ENCODE data around the gene TTLL6.
"Not testable (repeated sequence)": the region's sequence is repeated elsewhere in the genome, so short reads cannot be mapped to it uniquely, and the experiment has no call there.

The TTLL6 gene

GRCh38 chr17:48816774-48817590 lies at the start of gene TTLL6:
TTLL6 (minus strand) TSS chr17:48817229; CDS start chr17:48817072, 157 bp downstream.
- DNase-seq (ENCODE audit: low spot score), result peak; percentile 74

GRCh38 chr17:48860456-48860855 lies 43.4 kb upstream of the TTLL6 start:
- no peak for DNase-seq (ENCODE audit: low spot score)

DNA sequence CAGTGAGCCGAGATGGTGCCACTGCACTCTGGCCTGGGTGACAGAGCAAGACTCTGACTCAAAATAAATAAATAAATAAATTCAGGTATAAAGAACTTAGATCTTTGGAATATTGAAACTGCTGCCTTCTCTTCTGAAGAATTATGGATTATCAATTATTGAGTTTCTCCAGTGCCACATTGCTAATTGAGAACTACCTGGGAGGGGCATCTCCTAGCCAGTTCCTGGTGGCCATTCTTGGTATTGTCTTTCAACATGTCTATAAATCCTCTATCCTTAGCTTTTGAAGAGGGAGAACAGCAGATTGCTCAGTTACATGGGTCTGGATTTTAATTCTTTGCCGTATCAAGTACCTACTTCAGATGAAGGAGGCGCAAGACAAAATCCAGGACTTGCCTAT lies 43.0 kb upstream of the TTLL6 start:
- no peak for DNase-seq (ENCODE audit: low spot score)

DNA sequence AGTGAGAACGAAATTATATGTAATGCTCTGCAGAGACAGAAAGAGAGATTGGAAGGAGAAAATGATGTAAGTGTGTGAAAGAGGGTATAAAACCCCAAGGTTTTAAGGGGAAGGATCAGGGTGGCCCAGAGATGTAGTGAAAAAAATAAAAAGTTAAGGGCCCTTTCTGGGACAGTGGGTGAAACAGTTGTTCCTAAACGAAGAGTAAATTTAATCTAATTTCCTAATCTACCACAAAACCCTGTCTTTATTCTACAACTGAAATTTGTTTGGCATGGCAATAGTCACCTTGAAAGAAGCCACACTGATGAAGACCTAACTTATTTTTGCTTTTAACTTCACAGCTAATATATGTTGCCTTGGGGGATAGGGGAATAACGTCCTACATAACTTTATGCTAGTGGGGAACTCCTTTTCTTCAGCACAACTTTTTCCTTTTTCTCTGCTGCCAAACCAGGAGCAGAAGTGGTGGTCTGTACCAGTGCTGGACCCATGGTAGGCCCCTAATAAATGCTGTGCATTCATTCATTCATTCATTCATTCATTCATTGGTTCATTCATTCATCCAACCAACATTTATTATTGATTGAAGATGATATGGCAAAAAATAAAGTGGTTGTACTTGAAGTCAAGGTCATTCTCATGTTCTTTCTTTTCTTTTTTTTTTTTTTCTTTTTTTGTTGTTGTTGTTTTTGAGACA lies 39.2 kb upstream of the TTLL6 start:
- no peak for DNase-seq (ENCODE audit: low spot score)

DNA sequence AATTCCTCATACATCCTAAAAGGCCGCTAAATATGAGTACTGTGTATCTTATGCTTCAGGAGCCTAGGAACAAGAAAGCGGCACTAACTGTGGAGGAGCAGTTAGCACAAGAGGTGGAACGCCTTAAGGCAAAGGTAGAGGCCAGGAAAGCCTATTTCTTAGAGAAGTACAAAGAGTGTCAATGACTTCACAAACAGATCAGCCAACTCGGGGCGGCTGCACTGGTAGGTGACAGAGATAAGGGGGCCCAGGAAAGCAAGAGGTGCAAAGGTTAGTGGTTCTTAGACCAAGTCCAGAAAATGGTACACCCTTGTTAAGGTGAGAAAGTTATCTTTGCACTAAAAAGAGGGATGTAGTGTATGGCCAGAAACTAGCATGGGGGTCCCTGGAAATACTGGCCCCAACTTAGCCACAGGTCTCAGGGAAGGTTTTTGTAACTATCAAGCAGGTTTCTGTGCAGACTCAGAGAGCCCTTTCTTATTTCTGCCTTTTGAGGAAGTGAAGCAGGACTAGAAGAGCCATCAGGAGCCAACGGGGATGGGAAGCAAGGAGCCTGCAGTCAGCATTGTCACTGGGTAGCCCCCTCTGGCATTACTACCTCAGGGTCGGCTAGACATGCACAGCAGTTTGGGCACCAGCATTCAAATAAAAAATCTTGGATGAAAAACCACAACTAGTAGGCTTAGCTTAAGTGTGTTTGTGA lies 37.9 kb upstream of the TTLL6 start:
- DNase-seq (ENCODE audit: low spot score), result no peak

GRCh38 chr17:48850792-48851323 lies 33.8 kb upstream of the TTLL6 start:
- no peak for DNase-seq (ENCODE audit: low spot score)

DNA sequence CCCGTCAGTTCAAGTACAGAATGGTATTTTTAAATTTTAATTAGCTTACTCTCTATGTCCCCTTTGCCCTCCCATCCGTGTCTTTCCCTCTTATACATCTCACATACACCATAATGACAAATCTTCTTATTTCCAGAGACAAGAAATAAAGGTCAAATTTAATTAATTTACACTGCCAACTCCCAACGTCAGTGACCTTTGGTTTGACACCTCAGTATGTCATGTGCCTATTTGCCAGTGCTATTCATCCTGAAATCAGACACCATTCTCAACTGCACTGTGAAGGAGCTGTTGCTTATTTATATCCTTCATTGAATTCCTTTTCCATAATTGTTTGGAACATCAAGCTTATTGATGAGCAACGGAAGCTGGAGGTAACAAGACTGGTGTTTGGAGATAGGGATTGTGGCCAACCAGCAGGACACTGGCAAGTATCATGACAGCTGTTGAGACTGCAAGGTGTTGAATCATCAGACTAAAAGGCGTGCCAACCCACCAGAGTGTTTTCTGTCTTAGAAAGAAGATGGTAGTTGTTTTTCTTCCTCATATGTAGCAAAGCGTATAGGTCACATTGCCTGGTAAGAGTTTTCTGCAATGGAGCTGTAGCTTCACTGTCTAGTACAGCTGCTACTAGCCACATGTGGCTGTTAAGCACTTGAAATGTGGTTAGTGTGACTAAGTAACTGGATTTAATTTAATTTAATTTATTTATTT lies 26.3 kb upstream of the TTLL6 start:
- DNase-seq (ENCODE audit: low spot score), result no peak

DNA sequence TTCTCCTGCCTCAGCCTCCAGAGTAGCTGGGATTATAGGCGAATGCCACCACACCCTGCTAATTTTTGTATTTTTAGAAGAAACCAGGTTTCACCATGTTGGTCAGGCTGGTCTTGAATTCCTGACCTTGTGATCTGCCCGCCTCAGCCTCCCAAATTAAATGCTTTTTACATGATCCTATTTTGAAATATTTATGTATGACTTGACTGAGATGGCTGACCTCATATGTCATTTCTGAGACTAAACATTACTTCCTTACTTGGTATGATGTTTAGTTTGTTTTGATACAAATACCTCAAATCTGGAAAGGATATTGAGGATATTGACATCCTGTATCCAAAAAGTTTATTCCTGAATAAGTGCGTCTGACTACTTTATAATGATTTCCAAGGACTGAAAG lies 25.7 kb upstream of the TTLL6 start:
- no peak for DNase-seq (ENCODE audit: low spot score)

DNA sequence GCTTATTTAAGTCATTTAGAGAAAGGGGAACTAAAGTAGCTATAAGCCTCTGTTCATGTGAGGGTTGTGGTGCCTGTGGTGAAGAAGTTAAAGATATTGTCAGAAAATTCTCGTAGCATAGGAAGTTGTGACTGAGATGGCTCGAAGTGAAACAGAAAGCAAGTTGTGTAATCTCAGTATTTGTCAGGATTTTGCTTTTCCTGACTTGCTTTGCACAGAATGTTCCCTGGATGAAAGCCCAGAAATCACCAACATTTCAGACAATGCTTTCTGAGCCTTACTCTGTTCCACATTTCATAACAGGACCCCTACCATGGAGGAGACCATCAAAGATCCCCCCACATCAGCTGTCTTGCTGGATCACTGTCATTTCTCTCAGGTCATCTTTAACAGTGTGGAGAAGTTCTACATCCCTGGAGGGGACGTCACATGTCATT lies 24.4 kb upstream of the TTLL6 start:
- DNase-seq (ENCODE audit: low spot score), result peak; percentile 53

- no peak for DNase-seq (ENCODE audit: low spot score)
These were observed 23.4 kb upstream of the TTLL6 start for GRCh38 chr17:48840441-48840840.

GRCh38 chr17:48837458-48837857 lies 20.4 kb upstream of the TTLL6 start:
- DNase-seq (ENCODE audit: low spot score), result peak; percentile 25

DNA sequence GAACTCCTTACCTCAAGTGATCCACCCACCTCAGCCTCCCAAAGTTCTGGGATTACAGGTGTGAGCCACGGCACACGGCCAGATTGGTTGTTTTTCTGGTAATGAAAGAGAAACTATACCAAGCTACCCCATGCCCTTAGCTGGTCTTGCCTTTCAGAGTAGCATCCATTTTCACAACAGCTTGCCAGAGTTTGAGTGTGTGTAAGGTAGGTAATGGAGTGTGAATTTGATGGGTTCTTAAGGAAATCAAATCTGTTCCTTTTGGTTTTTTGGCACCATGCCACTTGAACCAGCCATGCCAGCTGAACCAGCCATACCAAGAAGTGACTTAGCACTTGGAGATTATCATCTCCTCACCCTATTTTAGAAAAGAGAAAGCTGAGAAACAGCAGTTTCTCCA lies 18.9 kb upstream of the TTLL6 start:
- DNase-seq (ENCODE audit: low spot score), result peak; percentile 13

- DNase-seq (ENCODE audit: low spot score), result no peak
These were observed 17.9 kb upstream of the TTLL6 start for GRCh38 chr17:48834973-48835372.

DNA sequence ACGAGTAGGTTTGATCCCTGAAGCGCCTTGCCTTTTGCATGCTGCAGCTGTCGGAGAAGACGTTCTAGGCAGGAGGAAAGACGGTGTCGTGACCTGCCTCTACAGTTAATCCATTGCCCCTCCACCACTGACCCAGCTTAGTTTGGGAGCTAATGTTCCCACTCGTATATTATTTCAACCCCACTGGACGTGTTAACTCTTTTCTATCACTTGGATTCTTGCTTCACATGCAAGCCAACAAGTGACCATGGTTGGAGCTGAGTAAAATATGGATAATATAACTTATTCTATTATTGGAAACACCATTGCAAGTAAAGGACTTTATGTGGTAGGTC lies 14.5 kb upstream of the TTLL6 start:
- DNase-seq (ENCODE audit: low spot score), result no peak

- DNase-seq (ENCODE audit: low spot score), result peak; percentile 88
These were observed 14.0 kb upstream of the TTLL6 start, which contains the start of gene CALCOCO2 for GRCh38 chr17:48830840-48831548. CALCOCO2 (plus strand) TSS chr17:48831035; CDS start chr17:48841708, 10,673 bp downstream.

- DNase-seq (ENCODE audit: low spot score), result no peak
These were observed 8.7 kb upstream of the TTLL6 start for GRCh38 chr17:48825446-48826381.

- not testable (repeated sequence) for DNase-seq (ENCODE audit: low spot score)
These were observed 3.9 kb upstream of the TTLL6 start for GRCh38 chr17:48820936-48821335.

DNA sequence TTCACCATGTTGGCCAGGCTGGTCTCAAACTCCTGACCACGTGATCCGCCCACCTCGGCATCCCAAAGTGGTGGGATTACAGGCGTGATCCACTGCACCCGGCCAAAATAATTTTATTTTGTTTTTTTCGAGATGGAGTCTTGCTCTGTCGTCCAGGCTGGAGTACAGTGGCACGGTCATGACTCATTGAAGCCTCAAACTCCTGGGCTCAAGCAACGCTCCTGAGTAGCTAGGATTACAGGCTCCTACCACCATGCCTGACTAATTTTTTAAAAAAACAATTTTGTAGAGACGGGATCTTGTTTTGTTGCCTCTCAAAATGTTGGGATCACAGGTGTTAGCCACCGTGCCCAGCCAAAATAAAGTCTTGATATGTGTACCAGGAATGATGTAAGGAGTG lies 2.4 kb upstream of the TTLL6 start:
- DNase-seq (ENCODE audit: low spot score), result no peak

DNA sequence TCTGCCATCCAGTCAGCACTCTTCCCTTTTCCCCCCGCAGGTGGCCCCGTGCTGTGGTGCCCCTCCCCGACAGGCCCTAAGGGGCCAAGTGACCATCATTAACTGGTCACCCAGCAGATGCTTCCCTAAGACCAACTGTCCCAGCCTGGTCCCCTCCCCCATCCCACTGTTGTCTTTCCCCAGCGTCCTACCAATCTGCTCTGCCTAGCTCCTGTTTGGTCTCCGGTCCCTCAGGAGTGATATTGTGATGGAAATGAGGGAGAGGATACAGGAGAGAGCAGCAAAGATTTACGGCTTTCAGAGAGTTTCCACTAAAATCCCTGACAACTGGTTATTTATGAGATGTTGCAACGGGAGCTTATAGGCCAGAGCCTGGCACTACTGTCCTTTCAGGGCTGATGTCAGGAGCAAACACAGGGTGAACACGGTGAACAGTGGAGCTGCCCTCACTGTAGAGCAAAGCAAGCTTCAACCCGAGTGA lies 1.4 kb upstream of the TTLL6 start:
- no peak for DNase-seq (ENCODE audit: low spot score)

DNA sequence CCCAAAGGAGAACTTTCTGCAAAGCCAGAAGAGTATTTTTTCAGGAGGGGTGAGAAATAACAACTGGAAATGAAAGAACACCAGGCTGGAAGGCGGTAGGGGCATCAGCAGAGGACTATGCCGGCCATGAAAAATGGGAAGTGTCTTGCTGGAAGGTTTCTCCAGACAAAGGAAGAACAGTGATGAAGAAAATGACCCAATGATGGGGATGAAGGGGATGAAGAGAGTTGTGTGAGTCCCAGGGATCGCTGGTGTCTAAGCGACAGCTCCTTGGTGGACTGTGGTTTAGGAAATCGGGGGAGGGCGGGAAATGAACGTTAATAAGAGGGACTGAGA lies 623 bp downstream of the TTLL6 start:
- DNase-seq (ENCODE audit: low spot score), result no peak

Measured in CD4-positive, alpha-beta T cell treated with Interleukin-15 for 4 hours (primary cell).